ENCODE results near the gene TRIM59.

TRIM59 gene

DNA sequence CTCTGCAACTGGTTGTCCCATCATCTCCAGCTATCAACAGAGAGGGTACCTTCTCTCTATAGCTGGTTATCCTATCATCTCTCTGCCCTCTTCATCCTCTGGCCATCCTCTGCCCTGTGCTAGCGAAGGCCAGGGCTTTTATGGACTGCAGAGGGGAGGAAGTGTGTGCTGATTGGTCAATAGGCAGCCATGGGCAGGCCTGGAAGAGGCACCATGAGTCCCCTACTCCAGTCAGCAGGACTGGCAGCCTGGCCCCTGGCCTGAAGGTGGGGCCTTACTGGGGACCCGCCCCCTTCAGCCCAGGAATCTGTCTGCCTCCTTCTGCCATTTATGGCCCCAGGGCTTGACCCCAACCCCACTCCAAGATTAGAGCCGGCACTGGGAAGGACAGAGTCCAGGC lies 10.4 kb upstream of the TRIM59 start:
- no peak overlapping the region for H3K9ac ChIP-seq (ENCODE audit: low read length)
- H3K18ac ChIP-seq (ENCODE audit: low read depth in 1 of 2, low read length in 2 of 2), result no peak overlapping the region
- WGBS, result 88% methylated on average over 3 of the region's 3 CpGs
- no peak overlapping the region for H3K4me3 ChIP-seq (ENCODE audit: insufficient read depth in 1 of 2, low read depth in 1 of 2, low read length in 2 of 2)
- no peaks in the 10 kb centered on the region for H3K9me3 ChIP-seq (ENCODE audit: control insufficient read depth, low read length)
- no peak overlapping the region for H2BK15ac ChIP-seq (ENCODE audit: low read depth, poor library complexity, severe bottlenecking)
- no peak for DNase-seq
- H2AK5ac ChIP-seq (ENCODE audit: low read length, severe bottlenecking), result no peak overlapping the region
- peak overlapping the region in 1 of 2 experiments; percentile 5 for H3K14ac ChIP-seq (ENCODE audit: low read length in 2 of 2)
- no peak overlapping the region for H3K4ac ChIP-seq (ENCODE audit: low read depth in 1 of 2, low read length in 2 of 2)
- no peak overlapping the region for H3K4me2 ChIP-seq (ENCODE audit: low read length, poor library complexity, severe bottlenecking)
- no peak overlapping the region for H2AFZ ChIP-seq (ENCODE audit: low read depth, low read length)
- no peak overlapping the region for H2BK12ac ChIP-seq (ENCODE audit: low read length in 2 of 2)
- no peak overlapping the region for H3K23ac ChIP-seq (ENCODE audit: low read length in 2 of 2)
- no peak overlapping the region for H3K27ac ChIP-seq (ENCODE audit: low read length, poor library complexity, severe bottlenecking)
- no peak overlapping the region for H2BK120ac ChIP-seq (ENCODE audit: low read depth, low read length)
- H4K91ac ChIP-seq (ENCODE audit: low read length), result no peak overlapping the region
- H3K79me1 ChIP-seq (replicated peaks; ENCODE audit: low read length, poor library complexity, severe bottlenecking), result no peaks in the 10 kb centered on the region
- no peaks in the 10 kb centered on the region for H3K4me1 ChIP-seq (ENCODE audit: control insufficient read depth, insufficient read depth, low read depth, low read length)
- H4K8ac ChIP-seq (ENCODE audit: low read length), result no peak overlapping the region
- no peaks in the 10 kb centered on the region for H3K27me3 ChIP-seq (ENCODE audit: control insufficient read depth in 1 of 2, insufficient read depth in 1 of 2, low read length in 2 of 2)
- H2BK5ac ChIP-seq (ENCODE audit: low read depth, low read length, poor library complexity, severe bottlenecking), result no peak overlapping the region
- H3K36me3 ChIP-seq (ENCODE audit: control insufficient read depth in 1 of 2, insufficient read depth in 2 of 2, low read depth in 1 of 2, low read length in 2 of 2), result no peaks in the 10 kb centered on the region

GRCh38 chr3:160459450-160459970 lies 9.9 kb upstream of the TRIM59 start:
- Histone ChIP-seq H2BK15ac (ENCODE audit: low read depth, poor library complexity, severe bottlenecking) (no peak overlapping the region), H3K27me3 (ENCODE audit: control insufficient read depth in 1 of 2, insufficient read depth in 1 of 2, low read length in 2 of 2) (no peaks in the 10 kb centered on the region), H3K36me3 (ENCODE audit: control insufficient read depth in 1 of 2, insufficient read depth in 2 of 2, low read depth in 1 of 2, low read length in 2 of 2) (no peaks in the 10 kb centered on the region), H4K8ac (ENCODE audit: low read length) (no peak overlapping the region), H4K91ac (ENCODE audit: low read length) (no peak overlapping the region), H3K9ac (ENCODE audit: low read length) (no peak overlapping the region), H3K27ac (ENCODE audit: low read length, poor library complexity, severe bottlenecking) (no peak overlapping the region), H3K14ac (ENCODE audit: low read length in 2 of 2) (no peak overlapping the region), H3K18ac (ENCODE audit: low read depth in 1 of 2, low read length in 2 of 2) (no peak overlapping the region), H3K23ac (ENCODE audit: low read length in 2 of 2) (no peak overlapping the region), H3K9me3 (ENCODE audit: control insufficient read depth, low read length) (no peaks in the 10 kb centered on the region), H2BK5ac (ENCODE audit: low read depth, low read length, poor library complexity, severe bottlenecking) (no peak overlapping the region), H3K79me1 (replicated peaks; ENCODE audit: low read length, poor library complexity, severe bottlenecking) (no peaks in the 10 kb centered on the region), H2AK5ac (ENCODE audit: low read length, severe bottlenecking) (no peak overlapping the region), H3K4ac (ENCODE audit: low read depth in 1 of 2, low read length in 2 of 2) (no peak overlapping the region), H3K4me2 (ENCODE audit: low read length, poor library complexity, severe bottlenecking) (no peak overlapping the region), H3K4me3 (ENCODE audit: insufficient read depth in 1 of 2, low read depth in 1 of 2, low read length in 2 of 2) (no peak overlapping the region), H2AFZ (ENCODE audit: low read depth, low read length) (no peak overlapping the region), H3K4me1 (ENCODE audit: control insufficient read depth, insufficient read depth, low read depth, low read length) (no peaks in the 10 kb centered on the region), H2BK120ac (ENCODE audit: low read depth, low read length) (no peak overlapping the region), H2BK12ac (ENCODE audit: low read length in 2 of 2) (no peak overlapping the region)
- 92% methylated on average over 9 of the region's 9 CpGs for WGBS
- no peak for DNase-seq

DNA sequence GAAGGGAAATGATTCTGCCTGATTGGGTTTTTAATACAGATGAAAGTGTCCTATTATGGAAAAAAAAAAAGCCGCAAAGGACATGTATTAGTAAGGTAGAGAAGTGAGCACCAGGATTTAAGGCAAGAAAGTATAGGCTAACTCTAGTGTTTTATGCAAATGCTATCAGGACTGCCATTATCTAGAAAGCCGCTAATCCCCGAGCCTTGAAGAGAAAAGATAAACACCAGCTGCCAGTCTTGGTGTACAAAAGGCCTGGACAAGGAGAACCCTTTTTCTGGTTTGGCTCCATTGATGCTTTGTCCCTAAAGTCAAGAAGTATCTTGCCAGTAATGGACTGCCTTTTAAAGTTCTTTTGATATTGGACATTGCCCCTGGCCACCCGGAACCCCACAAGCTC lies 8.6 kb upstream of the TRIM59 start:
- Histone ChIP-seq H2BK15ac (ENCODE audit: low read depth, poor library complexity, severe bottlenecking) (no peak overlapping the region), H3K9me3 (ENCODE audit: control insufficient read depth, low read length) (no peaks in the 10 kb centered on the region), H3K4ac (ENCODE audit: low read depth in 1 of 2, low read length in 2 of 2) (no peak overlapping the region), H3K9ac (ENCODE audit: low read length) (no peak overlapping the region), H3K18ac (ENCODE audit: low read depth in 1 of 2, low read length in 2 of 2) (no peak overlapping the region), H4K91ac (ENCODE audit: low read length) (no peak overlapping the region), H3K36me3 (ENCODE audit: control insufficient read depth in 1 of 2, insufficient read depth in 2 of 2, low read depth in 1 of 2, low read length in 2 of 2) (no peaks in the 10 kb centered on the region), H2BK12ac (ENCODE audit: low read length in 2 of 2) (no peak overlapping the region), H3K4me3 (ENCODE audit: insufficient read depth in 1 of 2, low read depth in 1 of 2, low read length in 2 of 2) (no peak overlapping the region), H3K14ac (ENCODE audit: low read length in 2 of 2) (no peak overlapping the region), H2BK5ac (ENCODE audit: low read depth, low read length, poor library complexity, severe bottlenecking) (no peak overlapping the region), H3K23ac (ENCODE audit: low read length in 2 of 2) (no peak overlapping the region), H2AK5ac (ENCODE audit: low read length, severe bottlenecking) (no peak overlapping the region), H3K4me2 (ENCODE audit: low read length, poor library complexity, severe bottlenecking) (no peak overlapping the region), H3K79me1 (replicated peaks; ENCODE audit: low read length, poor library complexity, severe bottlenecking) (no peaks in the 10 kb centered on the region), H3K4me1 (ENCODE audit: control insufficient read depth, insufficient read depth, low read depth, low read length) (peaks cover under 1% of the 10 kb centered on the region), H4K8ac (ENCODE audit: low read length) (no peak overlapping the region), H2AFZ (ENCODE audit: low read depth, low read length) (no peak overlapping the region), H3K27ac (ENCODE audit: low read length, poor library complexity, severe bottlenecking) (no peak overlapping the region), H3K27me3 (ENCODE audit: control insufficient read depth in 1 of 2, insufficient read depth in 1 of 2, low read length in 2 of 2) (no peaks in the 10 kb centered on the region), H2BK120ac (ENCODE audit: low read depth, low read length) (no peak overlapping the region)
- DNase-seq, result no peak
- 93% methylated on average over 4 of the region's 4 CpGs for WGBS

DNA sequence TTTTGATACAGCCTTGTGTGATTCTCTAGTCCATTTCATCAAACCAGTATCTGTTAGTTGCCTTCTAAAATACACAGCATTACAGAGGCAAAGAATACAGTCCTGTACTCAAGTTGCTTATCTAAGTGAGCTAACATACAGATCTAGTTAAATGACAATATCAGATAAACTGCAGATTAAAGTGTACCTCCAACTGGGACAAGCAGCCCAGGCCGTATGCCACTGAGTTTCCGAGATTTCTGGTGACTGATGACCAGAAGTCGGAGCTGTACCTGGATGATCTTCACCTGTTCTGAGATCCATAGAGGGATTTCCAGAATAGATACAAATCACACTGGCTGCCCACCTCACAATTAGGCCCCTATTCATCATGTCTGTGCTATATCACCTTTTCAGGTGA lies 6.3 kb upstream of the TRIM59 start:
- Histone ChIP-seq H3K36me3 (ENCODE audit: control insufficient read depth in 1 of 2, insufficient read depth in 2 of 2, low read depth in 1 of 2, low read length in 2 of 2) (no peaks in the 10 kb centered on the region), H3K23ac (ENCODE audit: low read length in 2 of 2) (no peak overlapping the region), H3K18ac (ENCODE audit: low read depth in 1 of 2, low read length in 2 of 2) (no peak overlapping the region), H2BK15ac (ENCODE audit: low read depth, poor library complexity, severe bottlenecking) (no peak overlapping the region), H2AK5ac (ENCODE audit: low read length, severe bottlenecking) (no peak overlapping the region), H3K4ac (ENCODE audit: low read depth in 1 of 2, low read length in 2 of 2) (no peak overlapping the region), H2AFZ (ENCODE audit: low read depth, low read length) (no peak overlapping the region), H3K27me3 (ENCODE audit: control insufficient read depth in 1 of 2, insufficient read depth in 1 of 2, low read length in 2 of 2) (no peaks in the 10 kb centered on the region), H2BK5ac (ENCODE audit: low read depth, low read length, poor library complexity, severe bottlenecking) (no peak overlapping the region), H3K14ac (ENCODE audit: low read length in 2 of 2) (no peak overlapping the region), H3K79me1 (replicated peaks; ENCODE audit: low read length, poor library complexity, severe bottlenecking) (no peaks in the 10 kb centered on the region), H2BK12ac (ENCODE audit: low read length in 2 of 2) (no peak overlapping the region), H2BK120ac (ENCODE audit: low read depth, low read length) (no peak overlapping the region), H3K4me3 (ENCODE audit: insufficient read depth in 1 of 2, low read depth in 1 of 2, low read length in 2 of 2) (no peak overlapping the region), H3K4me1 (ENCODE audit: control insufficient read depth, insufficient read depth, low read depth, low read length) (peaks cover 3% of the 10 kb centered on the region), H3K9me3 (ENCODE audit: control insufficient read depth, low read length) (no peaks in the 10 kb centered on the region), H3K27ac (ENCODE audit: low read length, poor library complexity, severe bottlenecking) (no peak overlapping the region), H4K91ac (ENCODE audit: low read length) (no peak overlapping the region), H3K4me2 (ENCODE audit: low read length, poor library complexity, severe bottlenecking) (no peak overlapping the region), H4K8ac (ENCODE audit: low read length) (no peak overlapping the region), H3K9ac (ENCODE audit: low read length) (no peak overlapping the region)
- 96% methylated on average over 3 of the region's 3 CpGs for WGBS
- DNase-seq, result no peak
